Measurements from ENCODE around the gene RSU1. TPM values are rescaled to one million over a fixed set of nuclear protein-coding genes. Genes with fewer than 3 reads are reported as not detected.

The RSU1 gene
- total RNA-seq, 1 donor from 2014 or later: 77.8 TPM

- intact Hi-C loops (cut with DNase I): no loop called here
- no peaks in the 10 kb centered on the region for H3K27me3 ChIP-seq
- no peak for DNase-seq
- no peak for ATAC-seq
- no peaks in the 10 kb centered on the region for H3K9me3 ChIP-seq
- H3K4me1 ChIP-seq: peaks cover 4% of the 10 kb centered on the region
- no peak for TF ChIP-seq CTCF (IDR thresholded peaks at IDR 0.05)
- no peak overlapping the region for H3K27ac ChIP-seq
- no peak overlapping the region for H3K4me3 ChIP-seq
- no peaks in the 10 kb centered on the region for H3K36me3 ChIP-seq
Measured at GRCh38 chr10:16653224-16653623, 164.0 kb downstream of the RSU1 start.

- H3K9me3 ChIP-seq: no peaks in the 10 kb centered on the region
- intact Hi-C loops (cut with DNase I): no loop called here
- no peak overlapping the region for H3K27ac ChIP-seq
- no peaks in the 10 kb centered on the region for H3K27me3 ChIP-seq
- ATAC-seq: no peak
- TF ChIP-seq CTCF (IDR thresholded peaks at IDR 0.05): no peak
- no peaks in the 10 kb centered on the region for H3K36me3 ChIP-seq
- H3K4me3 ChIP-seq: no peak overlapping the region
- peaks cover 4% of the 10 kb centered on the region for H3K4me1 ChIP-seq
- DNase-seq: no peak
Measured at GRCh38 chr10:16652154-16652553, 165.1 kb downstream of the RSU1 start.

- Histone ChIP-seq H3K4me1 (peaks cover 4% of the 10 kb centered on the region), H3K27ac (no peak overlapping the region), H3K27me3 (no peaks in the 10 kb centered on the region), H3K36me3 (no peaks in the 10 kb centered on the region), H3K9me3 (no peaks in the 10 kb centered on the region), H3K4me3 (no peak overlapping the region)
- TF ChIP-seq CTCF (IDR thresholded peaks at IDR 0.05): no peak
- ATAC-seq (no peak), DNase-seq (no peak)
- intact Hi-C loops (cut with DNase I): no loop called here
Measured at GRCh38 chr10:16649757-16650156, 167.5 kb downstream of the RSU1 start.

- Histone ChIP-seq H3K27me3 (no peaks in the 10 kb centered on the region), H3K36me3 (no peaks in the 10 kb centered on the region), H3K4me1 (peaks cover 4% of the 10 kb centered on the region), H3K4me3 (no peak overlapping the region), H3K9me3 (no peaks in the 10 kb centered on the region), H3K27ac (no peak overlapping the region)
- TF ChIP-seq CTCF (IDR thresholded peaks at IDR 0.05): no peak
- intact Hi-C loops (cut with DNase I): no loop called here
- DNase-seq (no peak), ATAC-seq (no peak)
Measured at GRCh38 chr10:16648366-16648765, 168.9 kb downstream of the RSU1 start.

GRCh38 chr10:16646181-16647059 lies 170.8 kb downstream of the RSU1 start:
- Histone ChIP-seq H3K27ac (no peak overlapping the region), H3K36me3 (no peaks in the 10 kb centered on the region), H3K4me1 (peaks cover 4% of the 10 kb centered on the region), H3K4me3 (no peak overlapping the region), H3K9me3 (no peaks in the 10 kb centered on the region), H3K27me3 (no peaks in the 10 kb centered on the region)
- no peak for TF ChIP-seq CTCF (IDR thresholded peaks at IDR 0.05)
- DNase-seq (no peak), ATAC-seq (no peak)
- intact Hi-C loops (cut with DNase I): no loop called here

Data from upper lobe of right lung (tissue), 1 donor.